ENCODE results near the gene GGCT.
"Not testable (repeated sequence)": the region's sequence is repeated elsewhere in the genome, so short reads cannot be mapped to it uniquely, and the experiment has no call there.

GGCT gene

GRCh38 chr7:30504301-30505173, at the start of gene GGCT:
TSS of gene GGCT (minus strand) at chr7:30504829. CDS start at chr7:30504709, 120 bp downstream.
- H3K36me3 ChIP-seq (ENCODE audit: control insufficient read depth, insufficient read depth, low read length): peaks cover 19% of the 10 kb centered on the region
- H3K27me3 ChIP-seq (ENCODE audit: control insufficient read depth, insufficient read depth, low read length): no peaks in the 10 kb centered on the region
- peak within 1 kb of the TSS; percentile 70; the same call in 1 of the 2 replicates for H3K27ac ChIP-seq (ENCODE audit: low read depth, low read length)

GRCh38 chr7:30553546-30553945, 48.9 kb upstream of the GGCT start:
- H3K9ac ChIP-seq (ENCODE audit: low read length): no peak overlapping the region
- no peaks in the 10 kb centered on the region for H3K36me3 ChIP-seq (ENCODE audit: control insufficient read depth, insufficient read depth, low read length)
- H3K4me1 ChIP-seq (ENCODE audit: control insufficient read depth, insufficient read depth, low read length): peaks cover 22% of the 10 kb centered on the region
- no peaks in the 10 kb centered on the region for H3K27me3 ChIP-seq (ENCODE audit: control insufficient read depth, insufficient read depth, low read length)
- no peak overlapping the region for H3K27ac ChIP-seq (ENCODE audit: low read depth, low read length)
- H3K9me3 ChIP-seq (ENCODE audit: control insufficient read depth, insufficient read depth, low read depth, low read length): no peaks in the 10 kb centered on the region
- no peak overlapping the region for H3K4me3 ChIP-seq (ENCODE audit: low read depth, low read length)

More at GRCh38 chr7:30504301-30505173, at the start of gene GGCT:
- peak within 1 kb of the TSS; percentile 90 for H3K9ac ChIP-seq (ENCODE audit: low read length)
- H3K4me3 ChIP-seq (ENCODE audit: low read depth, low read length): peak within 1 kb of the TSS; percentile 95
- H3K4me1 ChIP-seq (ENCODE audit: control insufficient read depth, insufficient read depth, low read length): peaks cover 8% of the 10 kb centered on the region
- H3K9me3 ChIP-seq (ENCODE audit: control insufficient read depth, insufficient read depth, low read depth, low read length): peaks cover 8% of the 10 kb centered on the region; the same call in 1 of the 2 replicates

GRCh38 chr7:30553141-30553540, 48.5 kb upstream of the GGCT start:
- Histone ChIP-seq H3K9ac (ENCODE audit: low read length) (no peak overlapping the region), H3K4me3 (ENCODE audit: low read depth, low read length) (no peak overlapping the region), H3K9me3 (ENCODE audit: control insufficient read depth, insufficient read depth, low read depth, low read length) (no peaks in the 10 kb centered on the region), H3K36me3 (ENCODE audit: control insufficient read depth, insufficient read depth, low read length) (no peaks in the 10 kb centered on the region), H3K4me1 (ENCODE audit: control insufficient read depth, insufficient read depth, low read length) (peaks cover 22% of the 10 kb centered on the region), H3K27ac (ENCODE audit: low read depth, low read length) (no peak overlapping the region), H3K27me3 (ENCODE audit: control insufficient read depth, insufficient read depth, low read length) (no peaks in the 10 kb centered on the region)

GRCh38 chr7:30552330-30552729, 47.7 kb upstream of the GGCT start:
- H3K36me3 ChIP-seq (ENCODE audit: control insufficient read depth, insufficient read depth, low read length): no peaks in the 10 kb centered on the region
- H3K9me3 ChIP-seq (ENCODE audit: control insufficient read depth, insufficient read depth, low read depth, low read length): no peaks in the 10 kb centered on the region
- no peak overlapping the region for H3K4me3 ChIP-seq (ENCODE audit: low read depth, low read length)
- no peak overlapping the region for H3K27ac ChIP-seq (ENCODE audit: low read depth, low read length)
- H3K4me1 ChIP-seq (ENCODE audit: control insufficient read depth, insufficient read depth, low read length): peaks cover 22% of the 10 kb centered on the region
- no peak overlapping the region for H3K9ac ChIP-seq (ENCODE audit: low read length)
- no peaks in the 10 kb centered on the region for H3K27me3 ChIP-seq (ENCODE audit: control insufficient read depth, insufficient read depth, low read length)

- H3K9me3 ChIP-seq (ENCODE audit: control insufficient read depth, insufficient read depth, low read depth, low read length): no peaks in the 10 kb centered on the region
- H3K4me3 ChIP-seq (ENCODE audit: low read depth, low read length): no peak overlapping the region
- no peaks in the 10 kb centered on the region for H3K36me3 ChIP-seq (ENCODE audit: control insufficient read depth, insufficient read depth, low read length)
- H3K27ac ChIP-seq (ENCODE audit: low read depth, low read length): no peak overlapping the region
- H3K27me3 ChIP-seq (ENCODE audit: control insufficient read depth, insufficient read depth, low read length): peaks cover 6% of the 10 kb centered on the region; the same call in 1 of the 2 replicates
- H3K4me1 ChIP-seq (ENCODE audit: control insufficient read depth, insufficient read depth, low read length): peaks cover 17% of the 10 kb centered on the region; the same call in 1 of the 2 replicates
- no peak overlapping the region for H3K9ac ChIP-seq (ENCODE audit: low read length)
These were observed 45.4 kb upstream of the GGCT start for GRCh38 chr7:30549931-30550493.

- no peaks in the 10 kb centered on the region for H3K9me3 ChIP-seq (ENCODE audit: control insufficient read depth, insufficient read depth, low read depth, low read length)
- no peak overlapping the region for H3K27ac ChIP-seq (ENCODE audit: low read depth, low read length)
- H3K9ac ChIP-seq (ENCODE audit: low read length): no peak overlapping the region
- H3K4me3 ChIP-seq (ENCODE audit: low read depth, low read length): no peak overlapping the region
- no peaks in the 10 kb centered on the region for H3K36me3 ChIP-seq (ENCODE audit: control insufficient read depth, insufficient read depth, low read length)
- peaks cover 17% of the 10 kb centered on the region; the same call in 1 of the 2 replicates for H3K4me1 ChIP-seq (ENCODE audit: control insufficient read depth, insufficient read depth, low read length)
- H3K27me3 ChIP-seq (ENCODE audit: control insufficient read depth, insufficient read depth, low read length): peaks cover 6% of the 10 kb centered on the region; the same call in 1 of the 2 replicates
These were observed 44.2 kb upstream of the GGCT start for GRCh38 chr7:30548845-30549244.

GRCh38 chr7:30546596-30546995, 42.0 kb upstream of the GGCT start:
- Histone ChIP-seq H3K9me3 (ENCODE audit: control insufficient read depth, insufficient read depth, low read depth, low read length) (no peaks in the 10 kb centered on the region), H3K9ac (ENCODE audit: low read length) (no peak overlapping the region), H3K27me3 (ENCODE audit: control insufficient read depth, insufficient read depth, low read length) (peaks cover 6% of the 10 kb centered on the region; the same call in 1 of the 2 replicates), H3K4me1 (ENCODE audit: control insufficient read depth, insufficient read depth, low read length) (peaks cover 17% of the 10 kb centered on the region; the same call in 1 of the 2 replicates), H3K27ac (ENCODE audit: low read depth, low read length) (no peak overlapping the region), H3K36me3 (ENCODE audit: control insufficient read depth, insufficient read depth, low read length) (no peaks in the 10 kb centered on the region), H3K4me3 (ENCODE audit: low read depth, low read length) (no peak overlapping the region)

- no peak overlapping the region for H3K9ac ChIP-seq (ENCODE audit: low read length)
- peaks cover 6% of the 10 kb centered on the region; the same call in 1 of the 2 replicates for H3K27me3 ChIP-seq (ENCODE audit: control insufficient read depth, insufficient read depth, low read length)
- H3K4me1 ChIP-seq (ENCODE audit: control insufficient read depth, insufficient read depth, low read length): peaks cover 17% of the 10 kb centered on the region; the same call in 1 of the 2 replicates
- no peak overlapping the region for H3K4me3 ChIP-seq (ENCODE audit: low read depth, low read length)
- no peak overlapping the region for H3K27ac ChIP-seq (ENCODE audit: low read depth, low read length)
- no peaks in the 10 kb centered on the region for H3K36me3 ChIP-seq (ENCODE audit: control insufficient read depth, insufficient read depth, low read length)
- no peaks in the 10 kb centered on the region for H3K9me3 ChIP-seq (ENCODE audit: control insufficient read depth, insufficient read depth, low read depth, low read length)
These were observed 41.3 kb upstream of the GGCT start for GRCh38 chr7:30545791-30546555.

GRCh38 chr7:30543813-30544525, 39.3 kb upstream of the GGCT start:
- no peak overlapping the region for H3K27ac ChIP-seq (ENCODE audit: low read depth, low read length)
- no peaks in the 10 kb centered on the region for H3K9me3 ChIP-seq (ENCODE audit: control insufficient read depth, insufficient read depth, low read depth, low read length)
- peaks cover 5% of the 10 kb centered on the region; the same call in 1 of the 2 replicates for H3K4me1 ChIP-seq (ENCODE audit: control insufficient read depth, insufficient read depth, low read length)

GRCh38 chr7:30543115-30543514, 38.5 kb upstream of the GGCT start:
- H3K36me3 ChIP-seq (ENCODE audit: control insufficient read depth, insufficient read depth, low read length); H3K9ac ChIP-seq (ENCODE audit: low read length); H3K9me3 ChIP-seq (ENCODE audit: control insufficient read depth, insufficient read depth, low read depth, low read length); H3K27me3 ChIP-seq (ENCODE audit: control insufficient read depth, insufficient read depth, low read length); H3K4me3 ChIP-seq (ENCODE audit: low read depth, low read length); H3K4me1 ChIP-seq (ENCODE audit: control insufficient read depth, insufficient read depth, low read length); H3K27ac ChIP-seq (ENCODE audit: low read depth, low read length): not testable (repeated sequence)

More at GRCh38 chr7:30543813-30544525, 39.3 kb upstream of the GGCT start:
- H3K4me3 ChIP-seq (ENCODE audit: low read depth, low read length): no peak overlapping the region
- no peaks in the 10 kb centered on the region for H3K36me3 ChIP-seq (ENCODE audit: control insufficient read depth, insufficient read depth, low read length)
- H3K9ac ChIP-seq (ENCODE audit: low read length): peak overlapping the region; percentile 7
- H3K27me3 ChIP-seq (ENCODE audit: control insufficient read depth, insufficient read depth, low read length): peaks cover 6% of the 10 kb centered on the region; the same call in 1 of the 2 replicates
